Endodermal cell (in vitro differentiated cells): ENCODE results near the gene LDLRAD4. TPM values are rescaled to one million over a fixed set of nuclear protein-coding genes. Genes with fewer than 3 reads are reported as not detected.

Experiments used
- DNase-seq: peaks from one replicate; pipeline ENCODE4 v3.0.0-alpha.2; 2017
- H3K27ac ChIP-seq: 2 replicates; pipeline ENCODE4 v1.5.1; 2013; ENCODE audit warnings: mild to moderate bottlenecking, low read depth, low read length, moderate library complexity
- H3K27me3 ChIP-seq: 2 replicates; pipeline ENCODE4 v1.6.1; 2013; ENCODE audit warnings: mild to moderate bottlenecking, low read length, moderate library complexity; ENCODE audit not compliant: insufficient read depth, control insufficient read depth, poor library complexity, severe bottlenecking
- H3K36me3 ChIP-seq: 2 replicates; pipeline ENCODE4 v1.7.0; 2013; ENCODE audit warnings: mild to moderate bottlenecking, low read length, moderate library complexity; ENCODE audit not compliant: control insufficient read depth, insufficient read depth
- H3K4me1 ChIP-seq: one replicate; pipeline ENCODE4 v1.7.0; 2013; ENCODE audit warnings: low read length; ENCODE audit not compliant: control insufficient read depth, insufficient read depth
- H3K4me3 ChIP-seq: 2 replicates; pipeline ENCODE4 v1.5.1; 2013; ENCODE audit warnings: mild to moderate bottlenecking, low read length, moderate library complexity
- H3K9ac ChIP-seq: 2 replicates; pipeline ENCODE4 v1.6.1; 2013; ENCODE audit warnings: mild to moderate bottlenecking, low read length, moderate library complexity; ENCODE audit not compliant: poor library complexity, severe bottlenecking; ENCODE audit errors: extremely low read depth
- H3K9me3 ChIP-seq: 2 replicates; pipeline ENCODE4 v1.6.1; 2013; ENCODE audit warnings: mild to moderate bottlenecking, low read length, moderate library complexity; ENCODE audit not compliant: control insufficient read depth
- H3K27ac Mint-ChIP-seq: 2 replicates; pipeline ENCODE4 v1.8.0; 2020; ENCODE audit warnings: mixed read lengths
- H3K27me3 Mint-ChIP-seq: 2 replicates; pipeline ENCODE4 v1.8.0; 2021; ENCODE audit warnings: mild to moderate bottlenecking, mixed read lengths; ENCODE audit not compliant: insufficient read depth
- H3K36me3 Mint-ChIP-seq: 2 replicates; pipeline ENCODE4 v1.8.0; 2020; ENCODE audit warnings: low read depth, mixed read lengths
- H3K4me1 Mint-ChIP-seq: 2 replicates; pipeline ENCODE4 v1.8.0; 2020; ENCODE audit warnings: mixed read lengths
- H3K4me3 Mint-ChIP-seq: 2 replicates; pipeline ENCODE4 v1.8.0; 2020; ENCODE audit warnings: mild to moderate bottlenecking, moderate library complexity, mixed read lengths
- H3K9me3 Mint-ChIP-seq: 2 replicates; pipeline ENCODE4 v1.8.0; 2020; ENCODE audit warnings: mild to moderate bottlenecking, mixed read lengths
- WGBS, 2 experiments: methylation state at CpG; one replicate each; pipeline versions ENCODE4 v1.1.5 to v1.1.7; 2013; ENCODE audit warnings: missing lambda C conversion rate in 2 of 2, mixed read lengths in 1 of 2; ENCODE audit not compliant: insufficient coverage in 1 of 2, insufficient read length in 1 of 2; 5-methylcytosine and 5-hydroxymethylcytosine counted together
- total RNA-seq, 2 donors: library from RNA; stranded (reverse); fragmentation: NEBNext Ultra II Directional in 1 of 2; extraction: Animal tissue kit (Norgen Biotek cat#: 25700) in 1 of 2; gene quantifications; 2 replicates in 1 of 2; 3 replicates in 1 of 2; pipeline ENCODE4 v1.2.1, GENCODE V29; 2021
- TF ChIP-seq, protein P1 (sequence below): fragments of 200-600 bp; sonication (generic); conservative IDR thresholded peaks from 2 replicates; pipeline ENCODE4 v1.5.0; 2021; ENCODE audit warnings: antibody characterized with exemption, mild to moderate bottlenecking

Gene LDLRAD4
- total RNA-seq, 2 donors from 2014 or later: 14.9 to 15.1 TPM

GRCh38 chr18:13492314-13492713, 273.8 kb downstream of the LDLRAD4 start:
- no peak overlapping the region for H3K4me3 Mint-ChIP-seq

DNA sequence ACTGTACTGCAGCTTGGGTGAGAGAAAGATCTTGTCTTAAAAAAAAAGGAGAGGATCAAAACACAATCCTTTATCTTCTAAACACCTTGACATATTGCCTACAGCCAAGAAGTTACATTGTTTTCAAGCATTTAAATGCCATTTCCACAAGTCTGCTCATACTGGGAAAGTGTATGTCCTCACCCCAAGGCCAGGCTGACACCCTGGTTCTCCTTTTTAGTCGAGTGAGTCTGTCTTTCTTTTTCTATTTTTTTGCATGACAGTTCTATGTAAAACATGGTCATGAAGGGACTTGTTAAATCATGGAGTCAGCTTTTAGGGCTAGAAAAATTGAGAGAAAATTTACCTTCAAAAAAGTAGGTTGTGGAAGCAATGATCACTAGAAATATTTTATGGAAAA, 274.5 kb downstream of the LDLRAD4 start:
- Mint-ChIP-seq H3K9me3 (peaks cover 6% of the 10 kb centered on the region), H3K36me3 (peaks cover 5% of the 10 kb centered on the region), H3K27ac (no peak overlapping the region), H3K4me3 (no peak overlapping the region), H3K4me1 (peaks cover 7% of the 10 kb centered on the region), H3K27me3 (no peaks in the 10 kb centered on the region)
- no peak for DNase-seq
- Histone ChIP-seq H3K9ac (no peak overlapping the region), H3K9me3 (peaks cover 10% of the 10 kb centered on the region), H3K4me3 (no peak overlapping the region), H3K27ac (no peak overlapping the region), H3K27me3 (no peaks in the 10 kb centered on the region), H3K36me3 (no peaks in the 10 kb centered on the region), H3K4me1 (no peaks in the 10 kb centered on the region)
- TF ChIP-seq, protein P1, sequence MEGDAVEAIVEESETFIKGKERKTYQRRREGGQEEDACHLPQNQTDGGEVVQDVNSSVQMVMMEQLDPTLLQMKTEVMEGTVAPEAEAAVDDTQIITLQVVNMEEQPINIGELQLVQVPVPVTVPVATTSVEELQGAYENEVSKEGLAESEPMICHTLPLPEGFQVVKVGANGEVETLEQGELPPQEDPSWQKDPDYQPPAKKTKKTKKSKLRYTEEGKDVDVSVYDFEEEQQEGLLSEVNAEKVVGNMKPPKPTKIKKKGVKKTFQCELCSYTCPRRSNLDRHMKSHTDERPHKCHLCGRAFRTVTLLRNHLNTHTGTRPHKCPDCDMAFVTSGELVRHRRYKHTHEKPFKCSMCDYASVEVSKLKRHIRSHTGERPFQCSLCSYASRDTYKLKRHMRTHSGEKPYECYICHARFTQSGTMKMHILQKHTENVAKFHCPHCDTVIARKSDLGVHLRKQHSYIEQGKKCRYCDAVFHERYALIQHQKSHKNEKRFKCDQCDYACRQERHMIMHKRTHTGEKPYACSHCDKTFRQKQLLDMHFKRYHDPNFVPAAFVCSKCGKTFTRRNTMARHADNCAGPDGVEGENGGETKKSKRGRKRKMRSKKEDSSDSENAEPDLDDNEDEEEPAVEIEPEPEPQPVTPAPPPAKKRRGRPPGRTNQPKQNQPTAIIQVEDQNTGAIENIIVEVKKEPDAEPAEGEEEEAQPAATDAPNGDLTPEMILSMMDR: no peak
- 75% methylated on average over 1 of the region's 1 CpG; no CpG with 5 or more reads in 1 of the 2 experiments for WGBS, 2 experiments

More at GRCh38 chr18:13492314-13492713, 273.8 kb downstream of the LDLRAD4 start:
- Mint-ChIP-seq H3K36me3 (no peaks in the 10 kb centered on the region), H3K9me3 (peaks cover under 1% of the 10 kb centered on the region), H3K27ac (no peak overlapping the region), H3K4me1 (peaks cover 7% of the 10 kb centered on the region), H3K27me3 (no peaks in the 10 kb centered on the region)
- no peaks in the 10 kb centered on the region for H3K27me3 ChIP-seq
- peaks cover 2% of the 10 kb centered on the region for H3K9me3 ChIP-seq
- TF ChIP-seq, protein P1: no peak
- 90 to 94% methylated on average over 8 to 9 of the region's 9 CpGs for WGBS, 2 experiments
- H3K9ac ChIP-seq: no peak overlapping the region
- H3K4me3 ChIP-seq: no peak overlapping the region
- no peak overlapping the region for H3K27ac ChIP-seq
- H3K36me3 ChIP-seq: no peaks in the 10 kb centered on the region
- no peak for DNase-seq
- no peaks in the 10 kb centered on the region for H3K4me1 ChIP-seq

GRCh38 chr18:13493725-13494124, 275.2 kb downstream of the LDLRAD4 start:
- Mint-ChIP-seq H3K4me3 (no peak overlapping the region), H3K4me1 (peaks cover 7% of the 10 kb centered on the region), H3K27ac (no peak overlapping the region), H3K9me3 (peaks cover 13% of the 10 kb centered on the region), H3K27me3 (no peaks in the 10 kb centered on the region), H3K36me3 (peaks cover 11% of the 10 kb centered on the region)
- no peak overlapping the region for H3K9ac ChIP-seq
- H3K27ac ChIP-seq: no peak overlapping the region
- 92 to 100% methylated on average over 6 to 16 of the region's 16 CpGs for WGBS, 2 experiments
- H3K36me3 ChIP-seq: no peaks in the 10 kb centered on the region
- DNase-seq: no peak
- peaks cover 16% of the 10 kb centered on the region for H3K9me3 ChIP-seq
- TF ChIP-seq, protein P1: no peak
- H3K4me3 ChIP-seq: no peak overlapping the region
- no peaks in the 10 kb centered on the region for H3K4me1 ChIP-seq
- no peaks in the 10 kb centered on the region for H3K27me3 ChIP-seq
